Osteoblast (primary cell): Measurements from ENCODE around the gene DNAH9. TPM values are rescaled to one million over a fixed set of nuclear protein-coding genes. Genes with fewer than 3 reads are reported as not detected.

ENCODE experiments used
- DNase-seq: peaks from one replicate; pipeline ENCODE4 v3.0.0; 2011; ENCODE audit warnings: low spot score, mixed read lengths; ENCODE audit not compliant: insufficient read length; ENCODE audit errors: missing footprints
- H2AFZ ChIP-seq: 2 replicates; pipeline ENCODE4 v1.6.0; 2011; ENCODE audit warnings: mild to moderate bottlenecking, low read length
- H3K27ac ChIP-seq: 2 replicates; pipeline ENCODE4 v1.5.1; 2011; ENCODE audit warnings: mild to moderate bottlenecking, low read depth, low read length, moderate library complexity
- H3K27me3 ChIP-seq: 2 replicates; pipeline ENCODE4 v1.6.0; 2012; ENCODE audit warnings: mild to moderate bottlenecking, control low read depth, inconsistent platforms, low read length, moderate library complexity; ENCODE audit not compliant: insufficient read depth
- H3K36me3 ChIP-seq: 2 replicates; pipeline ENCODE4 v1.5.1; 2011; ENCODE audit warnings: mild to moderate bottlenecking, low read length, control low read depth, moderate library complexity; ENCODE audit not compliant: insufficient read depth
- H3K4me1 ChIP-seq: 2 replicates; pipeline ENCODE4 v1.5.1; 2011; ENCODE audit warnings: mild to moderate bottlenecking, low read length, control low read depth, moderate library complexity; ENCODE audit not compliant: insufficient read depth
- H3K4me2 ChIP-seq: 2 replicates; pipeline ENCODE4 v1.6.0; 2011; ENCODE audit warnings: mild to moderate bottlenecking, low read length; ENCODE audit not compliant: insufficient read depth
- H3K4me3 ChIP-seq: fragments of 200-600 bp; sonication (generic); 3 replicates; pipeline ENCODE4 v1.5.1; 2012; ENCODE audit warnings: mild to moderate bottlenecking, low read length, inconsistent platforms; ENCODE audit not compliant: insufficient read depth
- H3K79me2 ChIP-seq: 2 replicates; pipeline ENCODE4 v1.6.0; 2012; ENCODE audit warnings: mild to moderate bottlenecking, low read length, control low read depth, inconsistent platforms; ENCODE audit not compliant: insufficient read depth
- H3K9me3 ChIP-seq: 2 replicates; pipeline ENCODE4 v1.5.1; 2011; ENCODE audit warnings: low read depth, low read length, control low read depth
- H4K20me1 ChIP-seq: 2 replicates; pipeline ENCODE4 v1.6.0; 2012; ENCODE audit warnings: mild to moderate bottlenecking, low read length, control low read depth; ENCODE audit not compliant: insufficient read depth
- total RNA-seq: library from RNA; depleted of rRNA; stranded (reverse); fragments of >200 nt; gene quantifications from 2 replicates; pipeline ENCODE4 v1.2.3, GENCODE V29; 2012
- TF ChIP-seq, protein P1 (sequence below): IDR thresholded peaks from 2 replicates; pipeline ENCODE4 v1.5.1; 2011; ENCODE audit warnings: mild to moderate bottlenecking, low read depth, low read length, moderate library complexity; ENCODE audit errors: extremely low read depth

DNAH9 gene
- total RNA-seq, 1 donor = not detected

DNA sequence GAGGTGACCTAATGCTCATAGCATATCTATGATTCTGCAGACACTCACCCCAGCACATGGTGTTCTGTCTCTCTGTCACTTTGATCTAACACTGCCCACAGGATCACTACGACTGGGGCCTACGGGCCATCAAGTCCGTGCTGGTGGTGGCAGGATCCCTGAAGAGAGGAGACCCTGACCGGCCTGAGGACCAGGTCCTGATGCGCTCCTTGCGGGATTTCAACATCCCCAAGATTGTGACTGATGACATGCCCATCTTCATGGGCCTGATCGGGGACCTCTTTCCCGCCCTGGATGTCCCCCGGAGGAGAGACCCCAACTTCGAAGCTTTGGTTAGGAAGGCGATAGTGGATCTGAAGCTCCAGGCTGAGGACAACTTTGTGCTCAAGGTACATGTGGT, 146.4 kb downstream of the DNAH9 start:
- Histone ChIP-seq H4K20me1 (no peaks in the 10 kb centered on the region), H3K79me2 (no peaks in the 10 kb centered on the region), H3K27me3 (no peaks in the 10 kb centered on the region), H3K36me3 (no peaks in the 10 kb centered on the region), H3K4me2 (no peak overlapping the region), H3K27ac (no peak overlapping the region), H3K4me3 (no peak overlapping the region), H3K4me1 (no peaks in the 10 kb centered on the region), H3K9me3 (no peaks in the 10 kb centered on the region), H2AFZ (no peak overlapping the region)
- no peak for DNase-seq
- TF ChIP-seq, protein P1, sequence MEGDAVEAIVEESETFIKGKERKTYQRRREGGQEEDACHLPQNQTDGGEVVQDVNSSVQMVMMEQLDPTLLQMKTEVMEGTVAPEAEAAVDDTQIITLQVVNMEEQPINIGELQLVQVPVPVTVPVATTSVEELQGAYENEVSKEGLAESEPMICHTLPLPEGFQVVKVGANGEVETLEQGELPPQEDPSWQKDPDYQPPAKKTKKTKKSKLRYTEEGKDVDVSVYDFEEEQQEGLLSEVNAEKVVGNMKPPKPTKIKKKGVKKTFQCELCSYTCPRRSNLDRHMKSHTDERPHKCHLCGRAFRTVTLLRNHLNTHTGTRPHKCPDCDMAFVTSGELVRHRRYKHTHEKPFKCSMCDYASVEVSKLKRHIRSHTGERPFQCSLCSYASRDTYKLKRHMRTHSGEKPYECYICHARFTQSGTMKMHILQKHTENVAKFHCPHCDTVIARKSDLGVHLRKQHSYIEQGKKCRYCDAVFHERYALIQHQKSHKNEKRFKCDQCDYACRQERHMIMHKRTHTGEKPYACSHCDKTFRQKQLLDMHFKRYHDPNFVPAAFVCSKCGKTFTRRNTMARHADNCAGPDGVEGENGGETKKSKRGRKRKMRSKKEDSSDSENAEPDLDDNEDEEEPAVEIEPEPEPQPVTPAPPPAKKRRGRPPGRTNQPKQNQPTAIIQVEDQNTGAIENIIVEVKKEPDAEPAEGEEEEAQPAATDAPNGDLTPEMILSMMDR = no peak

DNA sequence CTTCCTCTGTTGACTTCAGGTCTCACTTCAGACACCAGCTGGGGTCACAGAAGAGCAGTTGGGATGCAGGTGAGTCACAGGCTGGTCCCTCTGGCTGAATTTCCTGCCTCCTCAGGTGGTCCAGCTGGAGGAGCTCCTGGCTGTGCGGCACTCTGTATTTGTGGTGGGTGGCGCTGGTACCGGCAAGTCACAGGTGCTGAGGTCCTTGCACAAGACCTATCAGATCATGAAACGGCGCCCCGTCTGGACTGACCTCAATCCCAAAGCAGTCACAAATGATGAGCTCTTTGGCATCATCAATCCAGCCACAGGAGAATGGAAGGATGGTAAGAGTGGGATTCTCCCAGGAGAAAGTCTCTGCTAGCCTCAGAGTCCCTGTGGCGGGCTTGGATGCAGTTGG, 149.2 kb downstream of the DNAH9 start:
- no peak for DNase-seq
- H3K36me3 ChIP-seq = no peaks in the 10 kb centered on the region
- no peaks in the 10 kb centered on the region for H3K79me2 ChIP-seq
- TF ChIP-seq, protein P1 = no peak
- no peak overlapping the region for H3K4me2 ChIP-seq
- no peaks in the 10 kb centered on the region for H3K27me3 ChIP-seq
- H2AFZ ChIP-seq = no peak overlapping the region
- no peak overlapping the region for H3K27ac ChIP-seq
- no peaks in the 10 kb centered on the region for H3K9me3 ChIP-seq
- H3K4me1 ChIP-seq = no peaks in the 10 kb centered on the region
- H3K4me3 ChIP-seq = no peak overlapping the region
- no peaks in the 10 kb centered on the region for H4K20me1 ChIP-seq

DNA sequence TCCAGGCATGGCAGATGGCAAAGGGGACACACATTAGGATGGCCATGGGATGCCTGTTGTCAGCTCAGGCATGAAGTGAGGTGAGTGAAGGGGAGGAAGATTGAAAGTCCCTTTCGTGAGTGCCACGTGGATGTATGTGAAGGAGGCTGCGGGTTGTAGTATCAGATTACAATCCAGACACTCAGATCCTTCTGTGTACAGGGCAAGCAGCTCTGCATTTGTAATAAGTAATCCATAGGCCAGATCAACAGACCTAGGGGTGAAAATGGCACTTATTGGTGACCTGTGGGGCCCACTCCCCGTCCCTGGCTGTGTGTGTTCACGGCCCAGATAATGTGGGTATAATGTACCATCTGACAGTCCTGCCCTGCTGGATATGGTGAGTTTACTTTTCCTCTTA, 159.5 kb downstream of the DNAH9 start:
- H3K4me1 ChIP-seq = no peaks in the 10 kb centered on the region
- no peak overlapping the region for H2AFZ ChIP-seq
- H3K4me2 ChIP-seq = no peak overlapping the region
- H3K27me3 ChIP-seq = no peaks in the 10 kb centered on the region
- H3K79me2 ChIP-seq = no peaks in the 10 kb centered on the region
- H3K36me3 ChIP-seq = no peaks in the 10 kb centered on the region
- H4K20me1 ChIP-seq = no peaks in the 10 kb centered on the region
- no peaks in the 10 kb centered on the region for H3K9me3 ChIP-seq
- no peak overlapping the region for H3K4me3 ChIP-seq
- no peak overlapping the region for H3K27ac ChIP-seq
- TF ChIP-seq, protein P1 = no peak
- DNase-seq = no peak

DNA sequence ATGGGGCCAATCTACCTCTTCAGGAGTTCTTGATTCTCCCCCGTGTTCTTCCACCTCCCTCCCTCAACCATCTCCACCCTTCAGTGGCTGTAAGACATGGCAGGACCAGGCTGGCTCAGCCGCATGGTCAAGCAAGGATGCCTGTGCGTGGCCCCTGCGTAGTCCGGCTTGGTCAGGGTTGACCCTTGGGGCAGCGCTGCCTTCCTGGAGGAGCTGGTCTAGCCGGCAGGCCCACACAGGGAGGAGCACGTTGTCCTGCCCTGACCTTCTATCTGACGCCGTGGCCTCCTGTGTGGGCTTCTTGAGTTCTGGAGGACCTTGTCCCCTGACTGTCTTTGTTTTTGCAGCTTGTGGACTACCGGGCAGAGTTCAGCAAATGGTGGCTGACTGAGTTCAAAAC, 169.8 kb downstream of the DNAH9 start:
- H3K36me3 ChIP-seq = no peaks in the 10 kb centered on the region
- no peak overlapping the region for H3K4me2 ChIP-seq
- no peak for DNase-seq
- H2AFZ ChIP-seq = no peak overlapping the region
- H4K20me1 ChIP-seq = no peaks in the 10 kb centered on the region
- H3K27ac ChIP-seq = no peak overlapping the region
- no peaks in the 10 kb centered on the region for H3K79me2 ChIP-seq
- TF ChIP-seq, protein P1 = no peak
- no peaks in the 10 kb centered on the region for H3K9me3 ChIP-seq
- H3K4me1 ChIP-seq = no peaks in the 10 kb centered on the region
- H3K27me3 ChIP-seq = no peaks in the 10 kb centered on the region
- no peak overlapping the region for H3K4me3 ChIP-seq
